H1 (cell line): ENCODE measurements around the gene GLI1. TPM values are rescaled to one million over a fixed set of nuclear protein-coding genes. Genes with fewer than 3 reads are reported as not detected.

Experiments used
- CTCF ChIA-PET: fragments of 300-600 bp; sonication (Branson Sonifier 250); formaldehyde crosslinking; loops from one replicate; lab custom pipeline; 2021; ENCODE audit not compliant: partially characterized antibody; lab: Charles Lee
- POLR2A ChIA-PET: fragments of 300-600 bp; sonication (Branson Sonifier 250); formaldehyde crosslinking; loops from one replicate; lab custom pipeline; 2021; ENCODE audit warnings: inconsistent platforms; ENCODE audit not compliant: partially characterized antibody; lab: Charles Lee
- DNase-seq, 2 experiments: peaks; one replicate each; pipeline versions ENCODE4 v3.0.0 to v3.0.0-alpha.2; 2010 to 2022; ENCODE audit warnings: low spot score in 2 of 2, low read depth in 1 of 2, mixed read lengths in 1 of 2
- FAIRE-seq: peaks from 2 replicates; lab custom pipeline; 2011; peaks lifted over from hg19 to GRCh38; lab: Jason Lieb, UNC
- H2AFZ ChIP-seq: 2 replicates; pipeline ENCODE4 v1.8.1; 2012; ENCODE audit warnings: low read length, inconsistent platforms
- H2AK5ac ChIP-seq: 2 replicates; pipeline ENCODE4 v1.6.1; 2013; ENCODE audit warnings: low read depth, low read length
- H2BK120ac ChIP-seq: replicated peaks from 2 replicates; pipeline ENCODE3; 2013; ENCODE audit warnings: low read depth, low read length, inconsistent platforms
- H2BK12ac ChIP-seq: 2 replicates; pipeline ENCODE4 v1.6.1; 2013; ENCODE audit warnings: low read depth, low read length
- H2BK15ac ChIP-seq: 2 replicates; pipeline ENCODE4 v1.6.1; 2013; ENCODE audit warnings: low read length
- H2BK20ac ChIP-seq: 2 replicates; pipeline ENCODE4 v1.6.1; 2013; ENCODE audit warnings: low read length
- H2BK5ac ChIP-seq: 2 replicates; pipeline ENCODE4 v1.6.1; 2013; ENCODE audit warnings: low read depth, low read length
- H3K14ac ChIP-seq: 2 replicates; pipeline ENCODE4 v1.6.1; 2013; ENCODE audit warnings: inconsistent platforms; ENCODE audit not compliant: insufficient read length
- H3K18ac ChIP-seq: 2 replicates; pipeline ENCODE4 v1.6.1; 2013; ENCODE audit warnings: low read length; ENCODE audit errors: extremely low read depth
- H3K23ac ChIP-seq: 2 replicates; pipeline ENCODE4 v1.6.1; 2013; ENCODE audit warnings: inconsistent platforms; ENCODE audit not compliant: insufficient read length
- H3K23me2 ChIP-seq: 2 replicates; pipeline ENCODE4 v1.6.1; 2013; ENCODE audit warnings: low read depth, low read length
- H3K27ac ChIP-seq: 2 replicates; pipeline ENCODE4 v1.6.1; 2011; ENCODE audit warnings: low read depth, low read length, inconsistent platforms
- H3K27me3 ChIP-seq, 4 experiments: replicated peaks in 1 of 4; 1 replicate in 1 of 4; 2 replicates in 3 of 4; pipeline versions ENCODE4 v1.6.1 to v1.8.1; 2011 to 2013; ENCODE audit warnings: low read length in 3 of 4, mild to moderate bottlenecking in 3 of 4, inconsistent platforms in 2 of 4, mixed read lengths in 2 of 4, moderate library complexity in 1 of 4; ENCODE audit not compliant: control insufficient read depth in 3 of 4, insufficient read depth in 3 of 4; ENCODE audit errors: extremely low read depth in 1 of 4
- H3K36me3 ChIP-seq, 4 experiments: 2 replicates each; pipeline versions ENCODE4 v1.6.1 to v1.8.1; 2011 to 2013; ENCODE audit warnings: mild to moderate bottlenecking in 4 of 4, low read length in 3 of 4, moderate library complexity in 2 of 4, control low read depth in 1 of 4, inconsistent platforms in 1 of 4; ENCODE audit not compliant: insufficient read depth in 4 of 4, control insufficient read depth in 2 of 4
- H3K4ac ChIP-seq: replicated peaks from 2 replicates; pipeline ENCODE3; 2013; ENCODE audit warnings: low read length, low read depth, mixed read lengths, inconsistent platforms; ENCODE audit not compliant: insufficient read length
- H3K4me1 ChIP-seq, 4 experiments: replicated peaks in 1 of 4; 1 replicate in 1 of 4; 2 replicates in 3 of 4; pipeline versions ENCODE4 v1.6.1 to v1.8.1; 2011 to 2013; ENCODE audit warnings: low read length in 3 of 4, inconsistent platforms in 2 of 4, mixed read lengths in 1 of 4; ENCODE audit not compliant: insufficient read depth in 4 of 4, control insufficient read depth in 3 of 4
- H3K4me2 ChIP-seq, 2 experiments: 2 replicates each; pipeline versions ENCODE4 v1.6.1 to v1.8.1; 2011 to 2013; ENCODE audit warnings: low read depth in 2 of 2, low read length in 2 of 2, control low read depth in 1 of 2, inconsistent platforms in 1 of 2, mild to moderate bottlenecking in 1 of 2; ENCODE audit not compliant: insufficient read depth in 1 of 2
- H3K4me3 ChIP-seq, 4 experiments: fragments of 200-600, 300-600 bp in 1 of 4; sonication (generic), shearing (Covaris generic), sonication (Bioruptor Twin) in 1 of 4; 2 replicates each; pipeline versions ENCODE4 v1.5.1 to v1.8.1; 2011 to 2016; ENCODE audit warnings: low read length in 4 of 4, low read depth in 3 of 4, control low read depth in 2 of 4, inconsistent platforms in 2 of 4, mild to moderate bottlenecking in 2 of 4, mixed read lengths in 1 of 4, moderate library complexity in 1 of 4; ENCODE audit not compliant: insufficient read depth in 2 of 4; ENCODE audit errors: extremely low read depth in 1 of 4
- H3K56ac ChIP-seq: replicated peaks from 2 replicates; pipeline ENCODE3; 2013; ENCODE audit warnings: low read depth, mild to moderate bottlenecking, mixed read lengths, low read length, inconsistent platforms; ENCODE audit not compliant: insufficient read length
- H3K79me1 ChIP-seq: 2 replicates; pipeline ENCODE4 v1.6.1; 2013; ENCODE audit warnings: low read depth, low read length, control low read depth
- H3K79me2 ChIP-seq, 2 experiments: 2 replicates each; pipeline versions ENCODE4 v1.6.1 to v1.8.1; 2012 to 2013; ENCODE audit warnings: low read length in 2 of 2, mild to moderate bottlenecking in 2 of 2, inconsistent platforms in 1 of 2; ENCODE audit not compliant: insufficient read depth in 2 of 2, control insufficient read depth in 1 of 2
- H3K9ac ChIP-seq, 4 experiments: replicated peaks in 1 of 4; 1 replicate in 1 of 4; 2 replicates in 3 of 4; pipeline versions ENCODE4 v1.6.1 to v1.8.1; 2011 to 2013; ENCODE audit warnings: low read depth in 3 of 4, low read length in 3 of 4, control low read depth in 2 of 4, mild to moderate bottlenecking in 2 of 4, moderate library complexity in 2 of 4, inconsistent platforms in 1 of 4; ENCODE audit errors: extremely low read depth in 1 of 4
- H3K9me3 ChIP-seq, 2 experiments: 2 replicates each; pipeline versions ENCODE4 v1.6.1 to v1.8.1; 2012 to 2013; ENCODE audit warnings: mild to moderate bottlenecking in 2 of 2, moderate library complexity in 2 of 2, control low read depth in 1 of 2, inconsistent platforms in 1 of 2, low read depth in 1 of 2, low read length in 1 of 2, mixed read lengths in 1 of 2; ENCODE audit not compliant: insufficient read depth in 2 of 2
- H4K20me1 ChIP-seq, 2 experiments: replicated peaks in 1 of 2; 2 replicates each; pipeline versions ENCODE3 to v1.8.1; 2011 to 2013; ENCODE audit warnings: inconsistent platforms in 2 of 2, low read length in 2 of 2, mild to moderate bottlenecking in 1 of 2; ENCODE audit not compliant: insufficient read depth in 2 of 2, control insufficient read depth in 1 of 2
- H4K5ac ChIP-seq: 2 replicates; pipeline ENCODE4 v1.6.1; 2013; ENCODE audit warnings: low read length, low read depth, mixed read lengths, inconsistent platforms; ENCODE audit not compliant: insufficient read length
- H4K8ac ChIP-seq: 2 replicates; pipeline ENCODE4 v1.8.0; 2013; ENCODE audit warnings: mild to moderate bottlenecking, moderate library complexity, low read length, inconsistent platforms; ENCODE audit not compliant: insufficient read depth; ENCODE audit errors: extremely low read depth
- H4K91ac ChIP-seq: replicated peaks from 2 replicates; pipeline ENCODE3; 2013; ENCODE audit warnings: low read length, mixed read lengths, inconsistent platforms; ENCODE audit not compliant: insufficient read length
- BACH1 ChIP-seq: IDR thresholded peaks from 2 replicates; pipeline ENCODE4 v1.6.1; 2012; ENCODE audit warnings: low read length, improper control_type of control experiment
- CREB1 ChIP-seq: IDR thresholded peaks from 2 replicates; pipeline ENCODE4 v1.6.1; 2012; ENCODE audit warnings: inconsistent platforms
- GABPA ChIP-seq: IDR thresholded peaks from 2 replicates; pipeline ENCODE4 v1.6.1; 2011; ENCODE audit warnings: mild to moderate bottlenecking, low read length, moderate library complexity, borderline replicate concordance; ENCODE audit not compliant: insufficient read depth
- KDM1A ChIP-seq: fragments of 200-600, 300-600 bp; sonication (generic); IDR thresholded peaks from 2 replicates; pipeline ENCODE4 v1.7.1; 2016; ENCODE audit warnings: mild to moderate bottlenecking, low read length, borderline replicate concordance
- KDM4A ChIP-seq: IDR thresholded peaks from one replicate; pipeline ENCODE4 v1.7.1; 2012; ENCODE audit warnings: low read depth, mild to moderate bottlenecking, moderate library complexity, low read length, inconsistent platforms; ENCODE audit not compliant: severe bottlenecking
- NANOG ChIP-seq: IDR thresholded peaks from 2 replicates; pipeline ENCODE4 v1.6.1; 2011; ENCODE audit warnings: low read length, low read depth, mild to moderate bottlenecking, inconsistent platforms; ENCODE audit not compliant: insufficient read depth, poor library complexity, severe bottlenecking
- POLR2AphosphoS5 ChIP-seq: IDR thresholded peaks from 2 replicates; pipeline ENCODE4 v1.6.1; 2011; ENCODE audit warnings: low read depth, low read length
- RBBP5 ChIP-seq: IDR thresholded peaks from 2 replicates; pipeline ENCODE4 v1.7.1; 2012; ENCODE audit warnings: low read depth, mild to moderate bottlenecking, inconsistent platforms, low read length, moderate library complexity, borderline replicate concordance
- RXRA ChIP-seq: IDR thresholded peaks from 2 replicates; pipeline ENCODE4 v1.6.1; 2011; ENCODE audit warnings: low read depth, mild to moderate bottlenecking, low read length, moderate library complexity; ENCODE audit not compliant: insufficient read depth
- TAF1 ChIP-seq: IDR thresholded peaks from 2 replicates; pipeline ENCODE4 v1.6.1; 2011; ENCODE audit warnings: mild to moderate bottlenecking, low read depth, low read length
- TCF12 ChIP-seq: IDR thresholded peaks from 2 replicates; pipeline ENCODE4 v1.6.1; 2011; ENCODE audit warnings: low read depth, mild to moderate bottlenecking, low read length
- TEAD4 ChIP-seq: IDR thresholded peaks from 2 replicates; pipeline ENCODE4 v1.6.1; 2012; ENCODE audit warnings: low read depth, low read length, inconsistent platforms, mixed read lengths
- WGBS, 2 experiments: shearing (Covaris generic) in 1 of 2; methylation state at CpG; one replicate each; pipeline versions ENCODE4 v1.1.6 to v1.1.7; 2013 to 2015; ENCODE audit warnings: low lambda C conversion rate in 2 of 2, mixed read lengths in 2 of 2, inconsistent platforms in 1 of 2, low coverage in 1 of 2, missing lambda C conversion rate in 1 of 2; ENCODE audit not compliant: insufficient replicate concordance in 2 of 2, insufficient coverage in 1 of 2, insufficient read length in 1 of 2; ENCODE audit errors: extremely low coverage in 1 of 2, missing lambda C conversion rate in 1 of 2; 5-methylcytosine and 5-hydroxymethylcytosine counted together
- polyA plus RNA-seq, 7 experiments: library from polyadenylated mRNA; depleted of rRNA in 3 of 7; stranded (reverse) in 5 of 7; unstranded in 2 of 7; fragments of >200 nt in 5 of 7; fragments of 200-250 nt in 2 of 7; gene quantifications; 1 replicate in 5 of 7; 2 replicates in 1 of 7; 4 replicates in 1 of 7; pipeline versions ENCODE4 v1.2.1 to v1.2.3, GENCODE V29; 2011 to 2013; ENCODE audit warnings: missing spikeins in 2 of 7, mixed read lengths in 2 of 7
- total RNA-seq: library from RNA; stranded (reverse); fragmentation: NEBNext Ultra II Directional; extraction: Animal tissue kit (Norgen Biotek cat#: 25700); gene quantifications from 2 replicates; pipeline ENCODE4 v1.2.1, GENCODE V29; 2021

The GLI1 gene
- total and polyA plus RNA-seq, 2 of the 8 experiments (the other 6 are each of a cell fraction or from before 2014, with no cell fraction given), result 23.5 to 25.3 TPM

DNA sequence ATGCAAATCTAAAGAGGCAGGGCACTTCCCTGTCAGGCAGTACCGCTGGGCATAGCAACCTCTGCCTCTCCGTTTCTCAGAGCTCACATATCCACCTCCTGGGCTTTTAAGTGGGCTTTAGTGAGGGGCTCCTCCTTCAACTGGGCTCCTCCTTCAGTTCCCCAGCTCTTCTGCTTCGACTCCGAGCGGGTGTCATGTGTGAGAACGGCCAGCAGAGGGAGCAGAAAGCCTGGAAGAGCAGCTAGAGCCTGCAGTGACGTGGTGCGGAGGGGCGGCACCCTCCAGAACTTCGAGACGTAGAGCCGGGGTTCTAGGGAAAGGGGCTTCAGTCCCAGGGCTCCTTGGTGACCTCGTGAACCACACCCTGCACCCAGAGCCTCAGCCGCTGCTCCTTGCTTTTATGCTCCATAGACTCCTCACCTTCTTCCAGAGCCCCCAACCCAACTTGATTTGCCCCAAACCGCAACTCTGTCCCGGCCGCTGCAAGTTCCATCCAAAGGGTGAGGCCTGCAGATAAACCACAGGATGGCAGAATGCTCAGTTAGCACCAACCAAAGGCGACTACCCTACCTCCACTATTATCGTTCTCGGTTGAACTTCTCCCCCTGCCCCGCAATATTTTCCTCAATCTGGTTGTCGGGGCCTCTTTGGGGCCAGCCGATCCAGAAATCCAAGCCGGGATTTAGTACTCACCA lies 383 bp upstream of the GLI1 start:
- Histone ChIP-seq H2BK120ac (no peak overlapping the region), H2AFZ (no peak overlapping the region), H4K20me1 (no peaks in the 10 kb centered on the region), H3K18ac (peak overlapping the region; percentile 55; the same call in 1 of the 2 replicates), H2BK5ac (0 out of 2 replicates have a peak overlapping the region, but pooled peaks have one; percentile 85), H3K4me2 (peak overlapping the region; percentile 85 to 95), H2AK5ac (no peak overlapping the region), H3K79me2 (peaks cover 0 to 16% of the 10 kb centered on the region in 2 experiments; a peak in 1 of 4 replicates), H3K56ac (no peak overlapping the region), H3K27ac (peak overlapping the region; percentile 27; the same call in 1 of the 2 replicates), H3K4me3 (peak overlapping the region; percentile 51 to 91 (median 76)), H3K4ac (no peak overlapping the region), H4K91ac (peak overlapping the region; percentile 8), H3K27me3 (no peaks in the 10 kb centered on the region), H4K5ac (peak overlapping the region; percentile 37), H2BK12ac (no peak overlapping the region; the same call in 1 of the 2 replicates), H4K8ac (no peak overlapping the region), H3K4me1 (peaks cover 0 to 32% (median 20%) of the 10 kb centered on the region in 4 experiments; a peak in 6 of 7 replicates), H3K9me3 (no peaks in the 10 kb centered on the region), H3K23ac (no peak overlapping the region), H3K23me2 (peaks cover 14% of the 10 kb centered on the region), H3K36me3 (peaks cover 0 to 4% (median 0%) of the 10 kb centered on the region in 4 experiments; a peak in 2 of 8 replicates), H3K79me1 (no peaks in the 10 kb centered on the region), H2BK20ac (no peak overlapping the region), H3K9ac (peak overlapping the region in 2 of 4 experiments; percentile 40 to 44; a peak in 4 of 7 replicates), H3K14ac (no peak overlapping the region), H2BK15ac (no peak overlapping the region)
- ChIA-PET CTCF (interaction anchor here (0.6 to 18.5 kb wide), 37 partner anchors 9 to 369 kb away, joined by 3 to 478 read pairs (median 4); partner anchors contain the start of genes ARHGAP9, DDIT3, INHBC and MARS1), POLR2A (interaction anchor here (0.6 to 6.4 kb wide), 23 partner anchors 9 to 371 kb away, joined by 3 to 51 read pairs (median 4); partner anchors contain the start of genes INHBC and SHMT2)
- DNase-seq (peak; percentile 98), FAIRE-seq (peak; percentile 58)
- whole genome bisulfite sequencing, 2 experiments, result 5% methylated on average over 24 of the region's 24 CpGs; no CpG with 5 or more reads in 1 of the 2 experiments
- TF ChIP-seq RXRA, result no peak
- TF ChIP-seq RBBP5, result no peak
- no peak for TF ChIP-seq BACH1
- TF ChIP-seq CREB1, result peak; percentile 91
- TF ChIP-seq GABPA, result no peak
- TF ChIP-seq TCF12, result no peak
- TF ChIP-seq TEAD4, result peak; percentile 3; the same call in 1 of the 2 replicates
- peak; percentile 84 for TF ChIP-seq POLR2AphosphoS5
- TF ChIP-seq KDM1A, result no peak
- TF ChIP-seq KDM4A, result no peak
- peak; percentile 61; the same call in 1 of the 2 replicates for TF ChIP-seq TAF1
- TF ChIP-seq NANOG, result peak; percentile 19
